HG03469 (cell line): ENCODE measurements around the gene RNGTT.
"Not testable (repeated sequence)": the region's sequence is repeated elsewhere in the genome, so short reads cannot be mapped to it uniquely, and the experiment has no call there.

Experiments
- ATAC-seq: cut with Tn5 transposase; IDR thresholded peaks from one replicate; pipeline ENCODE4 v1.9.1; 2021; ENCODE audit warnings: mild to moderate bottlenecking, moderate library complexity, moderate number of reproducible peaks; ENCODE audit not compliant: unreplicated experiment

Gene RNGTT

GRCh38 chr6:88963139-88964090, at the start of gene RNGTT:
Gene RNGTT, minus strand, starts transcription at chr6:88963618. Its CDS starts 209 bp downstream, at chr6:88963409.
- ATAC-seq: peak; percentile 88

GRCh38 chr6:89011436-89011835, 48.0 kb upstream of the RNGTT start:
- no peak for ATAC-seq

GRCh38 chr6:89010825-89011224, 47.4 kb upstream of the RNGTT start:
- no peak for ATAC-seq

- no peak for ATAC-seq
Observed at GRCh38 chr6:89009624-89010059, 46.2 kb upstream of the RNGTT start.

- no peak for ATAC-seq
Observed at GRCh38 chr6:89008815-89009374, 45.5 kb upstream of the RNGTT start.

GRCh38 chr6:89008001-89008814, 44.8 kb upstream of the RNGTT start:
- ATAC-seq: no peak

- ATAC-seq: no peak
Observed at GRCh38 chr6:89007209-89008000, 44.0 kb upstream of the RNGTT start.

- ATAC-seq: no peak
Observed at GRCh38 chr6:89002523-89002922, 39.1 kb upstream of the RNGTT start.

GRCh38 chr6:88997327-88997726, 33.9 kb upstream of the RNGTT start:
- no peak for ATAC-seq

- no peak for ATAC-seq
Observed at GRCh38 chr6:88992741-88993552, 29.5 kb upstream of the RNGTT start.

GRCh38 chr6:88989215-88989614, 25.8 kb upstream of the RNGTT start:
- no peak for ATAC-seq

- ATAC-seq: no peak
Observed at GRCh38 chr6:88987922-88988321, 24.5 kb upstream of the RNGTT start.

- ATAC-seq: no peak
Observed at GRCh38 chr6:88985901-88986300, 22.5 kb upstream of the RNGTT start.

- ATAC-seq: no peak
Observed at GRCh38 chr6:88984606-88985005, 21.2 kb upstream of the RNGTT start.

GRCh38 chr6:88984152-88984551, 20.7 kb upstream of the RNGTT start:
- ATAC-seq: no peak

GRCh38 chr6:88983532-88983931, 20.1 kb upstream of the RNGTT start:
- ATAC-seq: no peak

- not testable (repeated sequence) for ATAC-seq
Observed at GRCh38 chr6:88983129-88983528, 19.7 kb upstream of the RNGTT start.

GRCh38 chr6:88982720-88983119, 19.3 kb upstream of the RNGTT start:
- no peak for ATAC-seq

GRCh38 chr6:88975369-88975768, 12.0 kb upstream of the RNGTT start:
- no peak for ATAC-seq
